ENCODE measurements around the gene TBC1D19. TPM values are rescaled to one million over a fixed set of nuclear protein-coding genes. Genes with fewer than 3 reads are reported as not detected.
"Not testable (repeated sequence)": the region's sequence is repeated elsewhere in the genome, so short reads cannot be mapped to it uniquely, and the experiment has no call there.

The TBC1D19 gene
- total and polyA plus RNA-seq, 3 experiments from 2014 or later, result 4.4 to 6.3 (median 5.1) TPM

- Histone ChIP-seq H3K27ac (ENCODE audit: low read depth, low read length) (no peak overlapping the region), H3K9me3 (ENCODE audit: low read length) (no peaks in the 10 kb centered on the region), H3K4me1 (ENCODE audit: insufficient read depth, low read length) (no peaks in the 10 kb centered on the region), H3K27me3 (ENCODE audit: insufficient read depth, low read length, poor library complexity, severe bottlenecking) (no peaks in the 10 kb centered on the region), H3K4me3 (ENCODE audit: low read length) (no peak overlapping the region), H3K36me3 (ENCODE audit: insufficient read depth, low read length) (peaks cover 4% of the 10 kb centered on the region)
- Mint-ChIP-seq H3K27ac (no peak overlapping the region), H3K9me3 (peaks cover 0 to 2% (median 0%) of the 10 kb centered on the region in 5 donors), H3K4me3 (no peak overlapping the region), H3K4me1 (no peaks in the 10 kb centered on the region), H3K27me3 (no peaks in the 10 kb centered on the region), H3K36me3 (peaks cover 25 to 36% (median 26%) of the 10 kb centered on the region in 3 donors)
- ChIA-PET CTCF (no interaction called here), POLR2A (no interaction called here)
- no peak for DNase-seq
Measured at GRCh38 chr4:26619784-26620183, 35.9 kb downstream of the TBC1D19 start.

GRCh38 chr4:26621366-26621765 is 37.5 kb downstream of the TBC1D19 start:
- Mint-ChIP-seq H3K27ac (no peak overlapping the region), H3K4me1 (no peaks in the 10 kb centered on the region), H3K4me3 (no peak overlapping the region), H3K27me3 (no peaks in the 10 kb centered on the region), H3K36me3 (peaks cover 22 to 33% (median 26%) of the 10 kb centered on the region in 3 donors), H3K9me3 (peaks cover 0 to 2% (median 0%) of the 10 kb centered on the region in 5 donors)
- H3K4me1 ChIP-seq (ENCODE audit: insufficient read depth, low read length), result no peaks in the 10 kb centered on the region
- H3K9me3 ChIP-seq (ENCODE audit: low read length), result no peaks in the 10 kb centered on the region
- H3K27ac ChIP-seq (ENCODE audit: low read depth, low read length), result no peak overlapping the region
- ChIA-PET POLR2A (no interaction called here), CTCF (no interaction called here)
- no peak for DNase-seq
- H3K27me3 ChIP-seq (ENCODE audit: insufficient read depth, low read length, poor library complexity, severe bottlenecking), result no peaks in the 10 kb centered on the region
- no peak overlapping the region for H3K4me3 ChIP-seq (ENCODE audit: low read length)
- H3K36me3 ChIP-seq (ENCODE audit: insufficient read depth, low read length), result peaks cover 4% of the 10 kb centered on the region

- POLR2A ChIA-PET, result no interaction called here
- no peak for DNase-seq
- Histone ChIP-seq H3K4me3 (ENCODE audit: low read length) (no peak overlapping the region), H3K36me3 (ENCODE audit: insufficient read depth, low read length) (peaks cover 4% of the 10 kb centered on the region), H3K27ac (ENCODE audit: low read depth, low read length) (no peak overlapping the region), H3K27me3 (ENCODE audit: insufficient read depth, low read length, poor library complexity, severe bottlenecking) (no peaks in the 10 kb centered on the region), H3K4me1 (ENCODE audit: insufficient read depth, low read length) (no peaks in the 10 kb centered on the region), H3K9me3 (ENCODE audit: low read length) (no peaks in the 10 kb centered on the region)
- Mint-ChIP-seq H3K27ac (peak overlapping the region in 3 of 8 donors; percentile 2 to 27 (median 11)), H3K4me3 (no peak overlapping the region), H3K4me1 (no peaks in the 10 kb centered on the region), H3K9me3 (peaks cover 0 to 2% (median 0%) of the 10 kb centered on the region in 5 donors), H3K36me3 (peaks cover 23 to 30% (median 24%) of the 10 kb centered on the region in 3 donors), H3K27me3 (no peaks in the 10 kb centered on the region)
- CTCF ChIA-PET, result no interaction called here
Measured at GRCh38 chr4:26622913-26623312, 39.0 kb downstream of the TBC1D19 start.

- CTCF ChIA-PET; H3K9me3 Mint-ChIP-seq; H3K4me3 Mint-ChIP-seq; H3K36me3 ChIP-seq (ENCODE audit: insufficient read depth, low read length); H3K9me3 ChIP-seq (ENCODE audit: low read length); H3K27me3 ChIP-seq (ENCODE audit: insufficient read depth, low read length, poor library complexity, severe bottlenecking); POLR2A ChIA-PET; H3K4me3 ChIP-seq (ENCODE audit: low read length); H3K27me3 Mint-ChIP-seq; DNase-seq; H3K4me1 Mint-ChIP-seq; H3K27ac Mint-ChIP-seq; H3K4me1 ChIP-seq (ENCODE audit: insufficient read depth, low read length); H3K27ac ChIP-seq (ENCODE audit: low read depth, low read length): not testable (repeated sequence)
- H3K36me3 Mint-ChIP-seq, result peaks cover 25 to 31% (median 28%) of the 10 kb centered on the region in 3 donors
Measured at GRCh38 chr4:26626658-26627057, 42.8 kb downstream of the TBC1D19 start.

GRCh38 chr4:26632916-26633315 is 49.0 kb downstream of the TBC1D19 start:
- Mint-ChIP-seq H3K4me3 (no peak overlapping the region), H3K4me1 (no peaks in the 10 kb centered on the region), H3K36me3 (peaks cover 27 to 44% (median 28%) of the 10 kb centered on the region in 3 donors), H3K9me3 (peaks cover 0 to 4% (median 0%) of the 10 kb centered on the region in 5 donors), H3K27ac (no peak overlapping the region), H3K27me3 (peaks cover 0 to 1% of the 10 kb centered on the region in 2 donors)
- no peaks in the 10 kb centered on the region for H3K27me3 ChIP-seq (ENCODE audit: insufficient read depth, low read length, poor library complexity, severe bottlenecking)
- no peaks in the 10 kb centered on the region for H3K4me1 ChIP-seq (ENCODE audit: insufficient read depth, low read length)
- ChIA-PET CTCF (no interaction called here), POLR2A (no interaction called here)
- H3K36me3 ChIP-seq (ENCODE audit: insufficient read depth, low read length), result no peaks in the 10 kb centered on the region
- no peaks in the 10 kb centered on the region for H3K9me3 ChIP-seq (ENCODE audit: low read length)
- H3K27ac ChIP-seq (ENCODE audit: low read depth, low read length), result no peak overlapping the region
- no peak for DNase-seq
- H3K4me3 ChIP-seq (ENCODE audit: low read length), result no peak overlapping the region

DNA sequence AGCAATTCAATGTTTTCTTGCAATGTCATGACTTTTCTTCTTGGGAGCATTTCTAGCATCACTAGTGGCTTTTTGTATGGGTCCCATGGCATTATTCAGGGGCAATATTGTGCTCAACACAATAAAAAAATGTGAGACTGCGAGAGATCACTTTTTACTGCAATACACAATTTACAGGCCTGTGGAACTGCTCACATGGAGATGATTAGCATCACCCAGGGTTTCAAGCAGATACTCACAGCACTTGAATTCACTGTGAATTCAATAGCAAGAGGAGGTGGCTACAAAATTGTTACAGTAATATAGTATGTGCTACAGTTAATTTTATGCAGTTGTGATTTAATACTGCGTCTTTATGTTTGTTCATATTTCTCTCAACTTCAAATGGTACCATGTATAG is 50.4 kb downstream of the TBC1D19 start:
- Mint-ChIP-seq H3K27ac (no peak overlapping the region), H3K36me3 (peaks cover 19 to 42% (median 26%) of the 10 kb centered on the region in 3 donors), H3K27me3 (peaks cover 0 to 1% of the 10 kb centered on the region in 2 donors), H3K9me3 (no peaks in the 10 kb centered on the region), H3K4me1 (no peaks in the 10 kb centered on the region), H3K4me3 (no peak overlapping the region)
- ChIA-PET POLR2A (no interaction called here), CTCF (no interaction called here)
- Histone ChIP-seq H3K9me3 (ENCODE audit: low read length) (no peaks in the 10 kb centered on the region), H3K4me1 (ENCODE audit: insufficient read depth, low read length) (no peaks in the 10 kb centered on the region), H3K36me3 (ENCODE audit: insufficient read depth, low read length) (no peaks in the 10 kb centered on the region), H3K27ac (ENCODE audit: low read depth, low read length) (no peak overlapping the region), H3K27me3 (ENCODE audit: insufficient read depth, low read length, poor library complexity, severe bottlenecking) (no peaks in the 10 kb centered on the region), H3K4me3 (ENCODE audit: low read length) (no peak overlapping the region)
- no peak for DNase-seq

- Histone ChIP-seq H3K4me3 (ENCODE audit: low read length) (no peak overlapping the region), H3K27ac (ENCODE audit: low read depth, low read length) (no peak overlapping the region), H3K4me1 (ENCODE audit: insufficient read depth, low read length) (no peaks in the 10 kb centered on the region), H3K9me3 (ENCODE audit: low read length) (no peaks in the 10 kb centered on the region), H3K27me3 (ENCODE audit: insufficient read depth, low read length, poor library complexity, severe bottlenecking) (no peaks in the 10 kb centered on the region), H3K36me3 (ENCODE audit: insufficient read depth, low read length) (no peaks in the 10 kb centered on the region)
- Mint-ChIP-seq H3K27me3 (peaks cover 0 to 1% of the 10 kb centered on the region in 2 donors), H3K36me3 (peaks cover 24 to 40% (median 24%) of the 10 kb centered on the region in 3 donors), H3K9me3 (no peaks in the 10 kb centered on the region), H3K27ac (no peak overlapping the region), H3K4me1 (no peaks in the 10 kb centered on the region), H3K4me3 (no peak overlapping the region)
- ChIA-PET CTCF (no interaction called here), POLR2A (no interaction called here)
- DNase-seq, result no peak
Measured at GRCh38 chr4:26636458-26636857, 52.6 kb downstream of the TBC1D19 start.

DNA sequence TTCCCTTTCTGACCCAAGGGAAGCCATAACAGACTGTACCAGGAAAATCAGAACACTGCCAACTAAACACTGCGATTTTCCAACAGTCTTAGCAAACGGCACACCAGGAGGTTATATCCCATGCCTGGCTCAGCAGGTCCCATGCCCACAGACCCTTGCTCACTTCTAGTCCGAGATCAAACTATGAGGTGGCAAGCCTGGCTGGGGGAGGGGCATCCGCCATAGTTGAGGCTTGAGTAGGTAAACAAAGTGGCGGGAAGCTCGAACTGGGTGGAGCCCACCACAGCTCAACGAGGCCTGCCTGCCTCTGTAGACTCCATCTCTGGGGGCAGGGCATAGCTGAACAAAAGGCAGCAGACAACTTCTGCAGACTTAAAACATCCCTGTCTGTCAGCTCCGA is 56.8 kb downstream of the TBC1D19 start:
- POLR2A ChIA-PET; H3K4me3 ChIP-seq (ENCODE audit: low read length); CTCF ChIA-PET; H3K4me1 ChIP-seq (ENCODE audit: insufficient read depth, low read length); H3K9me3 Mint-ChIP-seq; H3K9me3 ChIP-seq (ENCODE audit: low read length); H3K4me1 Mint-ChIP-seq; H3K27me3 ChIP-seq (ENCODE audit: insufficient read depth, low read length, poor library complexity, severe bottlenecking); DNase-seq; H3K4me3 Mint-ChIP-seq; H3K27ac ChIP-seq (ENCODE audit: low read depth, low read length); H3K36me3 ChIP-seq (ENCODE audit: insufficient read depth, low read length); H3K27me3 Mint-ChIP-seq: not testable (repeated sequence)
- Mint-ChIP-seq H3K27ac (peak overlapping the region in 1 of 8 donors; percentile 46), H3K36me3 (peaks cover 16 to 32% (median 29%) of the 10 kb centered on the region in 3 donors)
